Fibroblast of gingiva (primary cell): ENCODE measurements around the gene STBD1.
"Not testable (repeated sequence)": the region's sequence is repeated elsewhere in the genome, so short reads cannot be mapped to it uniquely, and the experiment has no call there.

Experiments used
- DNase-seq: peaks from one replicate; pipeline ENCODE4 v3.0.0-alpha.2; 2011; ENCODE audit warnings: low read depth

Gene STBD1

DNA sequence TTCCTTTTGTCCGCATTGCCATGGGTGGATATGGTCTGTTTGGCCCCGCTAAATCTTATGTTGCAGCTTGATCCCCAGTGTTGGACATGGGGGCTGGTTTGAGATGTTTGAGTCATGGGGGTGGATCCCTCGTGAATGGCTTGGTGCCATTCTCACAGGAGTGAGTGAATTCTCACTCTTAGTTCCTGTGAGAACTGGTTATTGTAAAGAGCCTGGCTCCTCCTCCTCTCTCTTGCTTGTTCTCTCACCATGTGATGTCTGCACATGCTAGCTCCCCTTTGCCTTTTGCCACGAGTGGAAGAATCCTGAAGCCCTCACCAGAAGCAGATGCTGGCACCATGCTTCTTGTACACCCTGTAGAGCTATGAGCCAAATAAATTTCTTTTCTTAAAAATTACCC is 22.6 kb upstream of the STBD1 start:
- DNase-seq = no peak

DNA sequence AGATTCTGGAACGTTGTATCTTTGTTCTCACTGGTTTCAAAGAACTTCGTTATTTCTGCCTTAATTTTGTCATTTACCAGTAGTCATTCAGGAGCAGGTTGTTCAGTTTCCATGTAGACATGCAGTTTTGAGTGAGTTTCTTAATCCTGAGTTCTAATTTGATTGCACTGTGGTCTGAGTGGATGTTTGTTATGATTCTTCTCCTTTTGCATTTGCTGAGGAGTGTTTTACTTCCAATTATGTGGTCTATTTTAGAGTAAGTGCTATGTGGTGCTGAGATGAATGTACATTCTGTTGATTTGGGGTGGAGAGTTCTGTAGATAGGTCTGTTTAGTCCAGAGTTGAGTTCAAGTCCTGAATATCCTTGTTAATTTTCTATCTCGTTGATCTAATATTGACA is 18.7 kb upstream of the STBD1 start:
- not testable (repeated sequence) for DNase-seq

DNA sequence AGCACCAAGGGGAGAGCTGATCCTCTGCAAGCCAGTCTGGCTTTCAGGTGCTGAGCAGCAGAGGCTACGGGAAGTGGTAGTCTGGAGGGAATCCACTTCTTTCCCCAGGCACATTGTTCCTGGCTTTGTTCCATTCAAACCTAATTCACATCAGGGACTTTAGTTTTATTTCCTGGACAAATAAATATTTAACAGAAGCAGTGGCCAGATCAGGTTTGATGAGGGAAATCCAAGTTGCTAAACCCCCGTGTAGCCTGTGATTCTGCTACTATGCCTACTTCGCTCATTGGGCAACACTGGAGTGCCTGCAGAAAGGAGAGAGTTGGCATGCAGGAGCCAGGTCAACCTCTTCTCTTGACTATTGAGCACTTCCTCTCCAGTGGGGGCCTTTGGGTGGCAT is 13.8 kb upstream of the STBD1 start:
- no peak for DNase-seq

DNA sequence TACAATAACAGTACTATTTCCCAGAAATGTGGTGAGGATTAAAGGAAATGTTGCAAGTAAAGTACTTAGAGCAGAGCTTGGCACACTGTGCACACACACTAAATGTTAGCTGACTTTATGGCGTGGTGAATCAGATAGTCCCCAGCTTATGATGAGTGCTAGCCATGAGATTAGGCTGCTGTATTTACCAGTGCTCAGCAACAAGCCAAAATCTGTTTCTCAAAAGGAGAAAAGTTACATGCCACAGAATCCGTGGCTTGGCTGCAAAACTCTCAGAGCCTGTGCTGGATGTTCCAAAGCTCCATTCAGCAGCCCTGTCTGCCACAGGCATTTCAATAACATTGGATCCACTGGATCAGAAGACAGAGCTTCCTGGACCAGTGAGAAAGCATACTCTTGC is 12.8 kb upstream of the STBD1 start:
- peak; percentile 49 for DNase-seq

DNA sequence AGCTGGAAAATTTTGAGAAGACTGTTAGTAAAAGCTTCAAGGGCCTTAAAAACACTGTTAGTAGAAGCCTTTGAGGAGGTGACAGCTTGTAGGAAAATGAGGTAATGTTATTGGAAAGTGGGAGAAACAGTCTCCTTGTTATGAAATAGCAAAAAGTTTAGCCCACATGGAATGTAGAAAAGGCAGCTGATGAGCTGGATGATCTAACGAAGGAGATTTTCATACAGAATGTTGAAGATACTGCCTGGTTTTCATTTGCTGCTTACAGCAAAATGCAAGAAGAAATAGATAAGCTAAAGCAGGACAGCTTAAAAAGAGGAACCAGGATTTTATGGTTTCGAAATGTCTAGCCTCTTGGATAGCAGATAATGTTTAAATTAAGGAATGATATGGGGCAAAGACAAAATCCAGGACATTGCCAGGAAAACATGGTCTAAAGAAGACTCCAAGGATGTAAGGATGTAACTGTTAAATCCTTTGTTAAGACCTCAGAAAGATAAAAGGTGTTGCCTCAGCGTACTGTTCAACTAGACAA is 10.2 kb upstream of the STBD1 start:
- no peak for DNase-seq

DNA sequence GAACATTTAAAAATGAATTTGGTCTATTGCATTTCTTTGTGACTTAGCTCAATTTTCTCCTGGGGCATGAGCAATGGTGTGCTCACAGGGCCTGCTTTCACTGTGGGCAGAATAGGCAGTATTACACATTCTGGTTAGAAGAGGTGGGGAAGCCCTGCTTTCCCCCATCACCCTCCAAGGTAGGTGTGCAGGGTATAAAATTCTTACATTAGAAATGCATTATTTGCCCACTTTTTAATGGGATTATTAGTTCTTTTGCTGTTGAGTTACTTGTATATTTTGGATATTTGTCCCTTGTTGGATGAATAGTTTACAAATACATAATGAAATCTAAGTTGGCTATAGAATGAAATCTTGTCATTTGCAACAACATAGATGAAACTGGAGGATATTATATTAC is 8.3 kb upstream of the STBD1 start:
- DNase-seq = no peak

DNA sequence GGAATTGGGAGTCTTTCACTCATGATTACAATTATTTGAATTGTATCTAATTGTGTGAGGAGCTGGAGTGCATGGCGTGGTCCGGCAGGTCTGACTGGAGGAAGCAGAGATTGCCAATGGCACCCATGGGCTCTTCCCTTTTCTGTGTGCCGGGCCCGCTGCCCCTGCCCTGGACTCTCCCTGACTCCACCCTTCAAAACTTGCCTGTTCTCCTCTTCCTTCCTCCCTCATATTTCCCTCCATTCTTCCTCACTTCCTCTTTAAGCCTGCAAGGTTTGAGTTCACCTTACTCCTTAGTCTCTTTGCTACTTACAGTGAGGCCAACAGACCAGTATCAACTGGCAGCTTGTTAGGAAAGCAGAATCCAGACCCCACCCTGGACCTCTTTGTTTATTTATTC is 6.5 kb upstream of the STBD1 start:
- DNase-seq = no peak

DNA sequence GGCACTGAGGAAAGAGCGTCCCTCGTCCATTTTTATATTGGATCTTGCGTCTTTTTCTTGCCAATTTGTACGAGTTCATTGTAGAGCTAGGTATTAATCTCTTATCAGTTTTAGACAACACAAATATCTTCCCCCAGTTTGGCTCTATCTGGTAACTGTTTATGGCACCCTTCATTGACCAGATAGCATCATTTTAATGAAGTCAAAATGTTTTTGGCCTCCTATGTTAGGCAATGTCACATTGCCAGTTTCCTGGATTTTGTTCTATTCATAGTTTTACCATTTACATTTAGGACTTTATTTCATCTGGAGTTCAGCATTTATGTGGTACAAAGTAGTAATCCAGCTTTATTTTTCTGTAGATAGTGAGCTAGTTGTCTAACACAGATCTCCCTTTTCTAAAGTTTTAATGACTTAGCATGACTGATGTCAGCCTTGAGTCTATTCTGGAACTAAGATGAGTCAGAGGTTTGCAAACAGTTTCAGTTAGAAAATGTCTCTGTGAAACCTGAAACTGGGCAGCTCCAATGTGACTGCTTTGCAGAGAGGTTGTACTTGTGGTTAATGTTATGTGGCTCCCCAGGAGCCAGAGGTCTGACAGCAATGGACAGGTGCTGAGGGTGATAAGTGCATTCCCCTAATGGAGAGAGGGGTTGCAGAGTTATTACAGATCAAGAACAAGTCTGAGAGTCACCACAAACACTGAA is 5.3 kb upstream of the STBD1 start:
- peak; percentile 69 for DNase-seq

DNA sequence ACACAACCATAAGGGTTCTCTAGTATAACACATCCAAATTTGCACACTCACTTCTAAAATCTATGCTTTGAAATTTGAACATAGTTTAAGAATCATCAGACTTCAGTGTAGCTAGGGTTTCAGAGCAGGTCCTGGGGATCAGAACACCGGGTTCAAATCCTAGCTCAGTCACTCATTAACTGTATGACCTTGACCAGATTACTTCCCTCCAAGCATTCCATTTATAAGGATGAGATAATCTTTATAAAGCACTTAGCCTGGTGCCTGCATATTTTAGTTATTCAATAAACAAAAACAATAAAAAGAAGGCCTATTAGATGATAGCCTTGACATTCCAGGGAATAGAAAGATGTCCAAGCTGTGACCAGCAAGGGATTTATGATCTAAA is 4.8 kb upstream of the STBD1 start:
- no peak for DNase-seq

DNA sequence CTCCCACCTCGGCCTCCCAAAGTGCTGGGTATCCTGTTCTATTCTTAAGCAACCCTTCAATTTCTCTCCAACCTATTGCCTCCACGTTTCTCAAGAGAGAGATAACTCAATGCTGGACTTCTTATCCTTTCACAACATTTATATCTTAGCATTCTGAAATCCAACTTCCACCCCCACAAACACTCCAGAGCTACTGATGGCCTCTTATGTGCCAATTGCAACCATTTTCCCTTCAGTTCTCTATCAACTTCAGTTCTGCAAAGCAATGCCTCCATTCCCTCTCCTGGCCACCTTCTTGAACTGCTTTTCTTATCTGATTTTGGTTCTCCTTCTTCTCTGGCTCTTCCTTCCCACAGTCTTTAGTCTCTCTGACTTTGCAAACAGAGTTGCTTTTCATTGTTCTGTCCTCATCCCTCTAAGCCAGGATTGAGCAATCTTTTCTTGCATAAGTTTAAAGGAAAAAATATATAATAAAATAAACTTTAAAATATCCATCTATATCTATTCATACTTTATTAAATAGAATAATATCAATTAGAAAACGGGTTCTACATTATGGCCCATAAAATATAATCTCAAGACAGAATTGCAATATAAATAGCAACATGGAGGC is 3.6 kb upstream of the STBD1 start:
- DNase-seq = no peak

DNA sequence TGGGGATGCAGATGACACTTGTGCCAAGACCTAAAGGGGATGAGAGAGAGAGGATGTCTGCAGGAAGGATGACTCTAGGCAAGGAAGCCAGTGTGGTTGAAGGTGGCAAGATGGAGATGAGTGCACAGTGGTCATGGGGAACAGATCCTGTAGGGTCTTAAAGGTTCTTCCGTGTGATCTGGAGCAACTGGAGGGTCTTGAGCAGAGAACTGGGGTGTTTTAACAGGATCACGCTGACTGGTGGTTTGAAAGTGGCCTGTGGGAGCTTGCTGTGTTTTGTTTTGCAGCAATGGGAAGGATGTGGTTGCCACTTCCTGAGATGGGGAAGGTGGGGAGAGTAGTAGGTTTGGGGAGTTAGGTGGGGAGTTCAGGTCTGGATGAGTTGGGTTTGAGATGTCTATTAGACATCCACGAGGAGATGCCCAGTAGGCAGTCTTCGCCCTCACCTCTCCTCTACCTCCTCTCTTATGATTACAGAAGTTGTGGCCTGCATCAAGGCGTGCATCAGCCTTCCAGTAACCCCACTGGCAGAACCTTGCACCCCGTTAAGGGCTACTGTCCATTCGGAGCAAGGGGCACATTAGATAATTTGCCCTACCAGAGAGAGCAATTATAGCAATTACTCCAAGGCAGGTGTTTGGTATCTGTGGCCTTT is 1.4 kb upstream of the STBD1 start:
- no peak for DNase-seq

DNA sequence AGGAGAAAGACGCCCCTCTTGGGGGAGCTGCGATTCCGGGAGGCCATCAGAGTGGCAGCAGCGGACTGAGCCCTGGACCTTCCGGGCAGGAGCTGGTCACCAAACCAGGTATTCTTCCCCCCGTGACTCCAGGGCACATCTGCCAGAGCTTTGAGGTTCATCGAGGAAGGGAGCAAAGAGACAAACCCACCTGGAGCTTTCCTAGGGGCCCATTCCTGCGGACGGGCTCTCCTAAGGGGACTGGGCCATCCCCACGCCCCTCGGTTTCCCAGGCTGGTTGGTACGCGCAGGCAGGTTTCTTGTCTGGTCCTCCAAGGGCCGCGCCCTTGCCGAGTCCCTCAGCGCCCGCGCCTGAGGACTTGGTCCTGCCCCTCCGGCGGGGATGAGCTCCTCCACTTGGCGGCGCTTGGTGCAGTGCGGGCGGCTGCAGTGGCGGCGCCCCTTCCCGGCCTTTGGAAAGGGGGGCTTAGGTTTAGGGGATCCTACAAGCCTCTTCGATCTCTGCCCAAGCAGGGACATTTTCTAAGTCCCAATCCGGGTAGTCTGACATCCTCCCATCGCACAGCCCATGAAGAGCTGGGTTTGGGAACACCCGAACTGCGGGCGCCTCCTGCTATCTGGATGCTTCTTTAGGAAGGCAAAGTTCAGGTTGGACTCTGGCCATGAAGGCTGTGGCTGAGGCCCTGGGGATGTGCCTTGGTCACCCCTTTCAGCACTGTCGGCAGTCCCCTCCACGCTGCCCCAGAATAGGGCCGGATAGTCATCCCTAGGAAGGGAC is 538 bp downstream of the STBD1 start:
- DNase-seq = peak; percentile 58

DNA sequence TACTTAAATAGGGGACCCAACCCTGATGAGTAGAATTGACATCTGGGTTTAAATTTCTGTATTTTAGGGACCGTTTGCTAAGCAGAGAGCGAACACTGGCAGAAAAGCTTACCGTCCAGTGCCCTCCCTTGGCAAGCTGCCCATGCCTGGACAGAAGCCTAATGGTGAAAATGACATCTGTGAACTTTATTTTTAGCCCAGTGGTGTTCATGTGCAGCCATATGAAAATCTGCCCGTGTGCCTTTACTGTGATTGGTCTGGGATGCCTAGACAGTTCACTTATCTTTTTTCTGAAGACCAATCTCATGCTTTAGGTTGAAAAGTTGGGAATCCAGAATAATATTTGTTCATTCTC is 1.1 kb downstream of the STBD1 start:
- no peak for DNase-seq

DNA sequence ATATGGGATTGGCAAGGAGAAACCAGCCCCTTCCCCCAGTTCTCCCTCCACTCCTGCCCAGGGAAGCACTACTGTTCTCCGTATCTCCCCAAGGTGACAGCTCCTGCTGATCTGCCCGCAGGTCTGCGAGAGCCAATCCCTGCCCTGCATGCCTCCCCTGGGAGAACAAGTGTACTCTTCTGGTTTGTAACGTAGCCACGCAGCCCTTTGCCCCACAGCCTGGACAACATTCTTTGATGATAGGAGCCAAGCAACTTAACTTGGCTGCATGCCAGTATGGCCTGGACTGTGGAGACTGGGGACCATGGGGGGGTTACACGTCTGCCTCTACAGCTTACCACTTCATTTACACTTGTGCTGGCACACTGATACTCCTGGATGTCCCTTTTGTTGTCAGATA is 2.0 kb downstream of the STBD1 start:
- DNase-seq = no peak

DNA sequence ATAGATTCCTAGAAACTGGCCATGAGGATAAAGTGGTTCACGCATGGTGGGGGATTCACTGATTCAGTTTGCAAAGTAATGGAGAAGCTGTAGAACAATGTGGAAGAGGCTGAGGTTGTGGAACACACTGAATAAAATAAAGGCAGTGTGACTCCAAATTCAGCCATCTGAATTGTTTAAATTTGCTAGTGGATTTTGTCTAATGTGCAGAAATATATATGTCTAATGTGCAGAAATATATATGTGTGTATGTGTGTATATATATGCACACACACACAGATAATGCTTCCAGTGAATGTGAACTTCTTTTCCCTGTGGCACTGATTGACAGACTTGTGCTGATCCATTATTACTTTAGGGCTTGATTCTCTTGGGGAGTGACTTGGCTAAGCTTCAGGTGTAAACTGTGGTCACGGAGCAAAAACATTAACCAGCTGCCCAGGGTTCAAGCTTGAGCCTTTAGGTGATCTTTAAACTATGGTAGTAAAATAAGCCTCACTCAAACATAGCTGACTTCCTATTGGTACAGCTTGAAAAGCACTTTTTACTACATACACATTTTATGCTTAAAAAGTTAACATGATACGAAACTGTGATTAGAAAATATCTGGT is 3.5 kb downstream of the STBD1 start:
- DNase-seq = no peak

DNA sequence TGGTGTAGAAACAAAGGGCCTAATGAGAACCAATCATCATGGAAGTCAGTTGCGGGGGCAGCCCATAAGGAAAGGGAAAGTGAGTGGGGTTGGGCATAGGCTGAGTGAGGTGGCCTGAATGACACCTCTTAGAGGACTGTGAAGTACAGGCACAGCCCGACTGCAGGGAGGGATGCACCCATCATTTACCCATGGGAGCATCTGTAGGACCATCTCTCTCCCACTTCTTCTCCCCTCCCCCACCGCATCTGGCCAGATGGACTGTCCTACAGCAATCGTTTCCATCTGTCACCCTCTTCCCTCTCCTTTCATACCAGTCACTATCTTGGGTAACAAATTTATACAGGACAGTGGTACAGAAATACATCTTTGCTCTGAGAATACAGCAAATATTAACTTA is 4.2 kb downstream of the STBD1 start:
- no peak for DNase-seq

DNA sequence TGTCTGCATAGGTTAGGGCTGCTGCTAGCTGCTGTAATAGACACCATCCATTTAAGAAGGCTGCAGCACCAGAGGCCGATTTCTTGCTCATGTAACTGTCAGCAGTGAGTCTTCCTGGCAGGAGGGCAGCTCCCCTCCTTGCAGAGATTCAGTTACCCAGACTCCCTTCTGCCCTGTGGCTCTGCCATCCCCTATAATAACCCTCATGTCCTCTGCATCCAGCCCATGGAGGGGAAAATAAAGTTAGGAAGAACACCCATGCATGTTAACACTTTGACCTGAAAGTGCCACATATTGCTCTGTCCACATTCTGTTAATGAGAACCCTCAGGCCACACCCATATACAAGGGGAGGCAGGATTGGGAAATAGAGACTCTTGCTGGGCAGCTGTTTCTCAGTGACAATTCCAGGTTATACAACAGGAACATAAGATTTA is 5.4 kb downstream of the STBD1 start:
- DNase-seq = no peak

DNA sequence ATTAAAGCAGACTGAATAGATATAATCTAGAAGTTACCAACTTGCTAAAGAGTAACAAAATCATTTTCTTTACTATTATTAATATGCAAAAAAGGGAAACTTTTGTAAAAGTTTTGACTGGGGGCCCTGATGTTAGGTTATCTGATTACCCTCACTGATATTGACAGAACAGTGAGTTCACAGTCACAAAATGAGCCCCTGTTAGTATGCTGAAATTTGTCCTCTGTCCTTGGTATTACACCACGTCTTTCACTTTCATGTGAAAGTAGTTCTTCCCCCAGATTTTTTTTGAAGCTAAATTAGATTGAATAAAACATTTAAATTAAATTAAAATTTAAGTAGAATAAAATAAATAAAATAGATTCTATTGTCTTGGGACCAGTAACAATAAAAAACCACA is 5.9 kb downstream of the STBD1 start:
- no peak for DNase-seq

DNA sequence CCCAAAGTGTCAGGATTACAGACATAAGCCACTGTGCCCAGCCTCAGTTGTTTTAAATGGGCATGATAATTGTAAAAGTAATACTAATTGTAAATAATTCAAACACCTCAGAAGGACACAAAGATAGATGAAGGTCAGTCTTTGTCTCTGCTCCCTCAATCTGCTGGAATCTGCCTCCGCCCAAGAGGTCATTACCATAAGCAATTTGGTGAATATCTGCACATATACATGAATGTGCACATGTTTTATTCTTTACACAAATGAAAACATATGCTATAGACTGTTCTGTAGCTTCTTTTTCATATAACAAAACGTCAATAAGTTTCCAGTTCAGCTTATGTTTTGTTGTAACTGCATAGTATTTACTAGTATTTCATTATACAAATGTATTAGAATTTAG is 7.0 kb downstream of the STBD1 start:
- no peak for DNase-seq

DNA sequence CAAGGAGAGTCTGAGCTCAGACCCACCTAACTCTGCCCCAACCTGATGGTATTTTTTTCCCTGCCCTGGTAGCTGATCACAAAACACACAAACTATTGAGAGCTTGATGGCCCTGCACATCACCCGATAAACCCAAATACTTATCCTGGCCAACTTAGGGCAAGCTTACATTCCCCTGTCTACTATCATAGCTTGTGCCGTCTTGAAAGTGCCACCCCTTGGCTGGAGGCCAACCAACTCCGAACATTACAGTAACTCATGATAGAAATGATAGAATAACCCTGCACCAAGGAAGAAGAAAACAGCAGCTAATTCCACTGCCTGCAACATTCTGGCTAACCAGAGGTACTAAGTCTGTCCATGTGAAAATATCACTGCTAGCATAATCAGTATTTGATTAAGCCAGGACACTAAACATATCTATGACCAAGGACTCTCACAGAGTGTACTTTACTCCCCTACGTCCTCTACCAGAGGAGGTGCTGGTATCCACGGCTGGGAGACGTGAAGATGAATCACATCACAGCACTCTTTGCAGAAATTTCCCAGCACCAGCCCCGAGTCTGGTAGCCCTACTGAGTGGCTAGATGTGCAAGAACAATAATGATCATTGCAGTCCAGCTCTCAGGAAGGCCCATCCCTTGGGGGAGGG is 8.9 kb downstream of the STBD1 start:
- DNase-seq = no peak

DNA sequence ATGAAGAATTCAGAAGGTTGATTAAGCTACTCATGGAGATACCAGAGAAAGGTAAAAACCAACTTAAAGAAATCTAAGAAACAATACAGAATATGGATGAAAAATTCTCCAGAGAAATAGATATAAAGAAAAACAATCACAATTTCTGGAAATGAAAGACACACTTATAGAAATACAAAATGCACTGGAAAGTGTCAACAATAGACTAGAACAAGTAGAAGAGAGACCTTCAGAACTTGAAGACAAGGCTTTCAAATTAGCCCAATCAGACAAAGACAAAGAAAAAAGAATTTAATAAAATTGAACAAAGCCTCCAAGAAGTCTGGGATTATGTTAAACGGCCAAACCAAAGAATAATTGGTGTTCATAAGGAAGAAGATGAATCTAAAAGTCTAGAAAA is 9.6 kb downstream of the STBD1 start:
- no peak for DNase-seq

DNA sequence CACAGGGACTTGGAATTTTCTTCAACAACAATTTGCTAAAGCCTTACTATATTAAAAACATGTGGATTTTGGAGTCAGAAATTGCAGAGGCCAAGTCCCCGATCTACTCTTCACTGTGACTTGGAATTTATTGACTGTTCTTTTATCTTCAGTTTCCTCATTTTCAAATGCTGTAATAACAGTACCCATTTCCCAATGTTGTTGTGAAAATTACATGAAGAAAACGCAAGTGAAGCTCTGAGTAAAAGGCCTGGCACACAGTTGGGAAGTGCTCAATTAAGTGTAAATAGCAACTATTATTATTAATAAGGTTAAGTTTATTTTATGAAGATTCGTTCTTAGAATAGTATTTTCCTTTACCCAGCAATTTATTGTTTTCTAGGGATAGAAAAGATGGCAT is 15.7 kb downstream of the STBD1 start:
- DNase-seq = no peak
